SIG-M5 (cell line): ENCODE data around the gene N4BP2.

ENCODE experiments used
- DNase-seq: peaks from one replicate; lab custom pipeline; 2025; lab: John Stamatoyannopoulos, UW

The N4BP2 gene

GRCh38 chr4:40152637-40153036 is 96.0 kb downstream of the N4BP2 start:
- no peak for DNase-seq

- no peak for DNase-seq
Observed at GRCh38 chr4:40157436-40157835, 100.8 kb downstream of the N4BP2 start.

- no peak for DNase-seq
Observed at GRCh38 chr4:40160258-40160657, 103.6 kb downstream of the N4BP2 start.

GRCh38 chr4:40164459-40164858 is 107.8 kb downstream of the N4BP2 start:
- no peak for DNase-seq

- no peak for DNase-seq
Observed at GRCh38 chr4:40165916-40166315, 109.3 kb downstream of the N4BP2 start.

GRCh38 chr4:40168070-40168469 is 111.4 kb downstream of the N4BP2 start:
- DNase-seq, result no peak

- DNase-seq, result no peak
Observed at GRCh38 chr4:40170588-40170987, 113.9 kb downstream of the N4BP2 start.

- no peak for DNase-seq
Observed at GRCh38 chr4:40173470-40173875, 116.8 kb downstream of the N4BP2 start.

- no peak for DNase-seq
Observed at GRCh38 chr4:40176602-40177001, 120.0 kb downstream of the N4BP2 start.

GRCh38 chr4:40177591-40177990 is 120.9 kb downstream of the N4BP2 start:
- no peak for DNase-seq

- DNase-seq, result no peak
Observed at GRCh38 chr4:40178672-40179071, 122.0 kb downstream of the N4BP2 start.

- DNase-seq, result no peak
Observed at GRCh38 chr4:40179360-40179759, 122.7 kb downstream of the N4BP2 start.

GRCh38 chr4:40180356-40180755 is 123.7 kb downstream of the N4BP2 start:
- DNase-seq, result no peak

GRCh38 chr4:40182001-40182400 is 125.4 kb downstream of the N4BP2 start:
- DNase-seq, result no peak

- no peak for DNase-seq
Observed at GRCh38 chr4:40182954-40183353, 126.3 kb downstream of the N4BP2 start.

GRCh38 chr4:40183615-40184411 is 127.2 kb downstream of the N4BP2 start:
- DNase-seq, result no peak

- DNase-seq, result no peak
Observed at GRCh38 chr4:40185830-40186664, 129.4 kb downstream of the N4BP2 start.

GRCh38 chr4:40186665-40187014 is 130.0 kb downstream of the N4BP2 start:
- DNase-seq, result no peak

GRCh38 chr4:40187386-40187906 is 130.8 kb downstream of the N4BP2 start:
- DNase-seq, result no peak

GRCh38 chr4:40190019-40190418 is 133.4 kb downstream of the N4BP2 start:
- no peak for DNase-seq

GRCh38 chr4:40190465-40190864 is 133.8 kb downstream of the N4BP2 start:
- DNase-seq, result no peak

GRCh38 chr4:40190880-40191815 is 134.5 kb downstream of the N4BP2 start:
- DNase-seq, result no peak
